Right cardiac atrium (tissue), 5 donors: ENCODE measurements around the gene MAN2A2. TPM values are rescaled to one million over a fixed set of nuclear protein-coding genes. Genes with fewer than 3 reads are reported as not detected.

Experiments used
- ATAC-seq, 2 donors: fragments of 200-7000 bp; cut with Tn5 transposase; one replicate each; pipeline versions ENCODE4 v1.8.0 to v1.9.1; 2020; ENCODE audit warnings: moderate library complexity in 2 of 2, mild to moderate bottlenecking in 1 of 2
- DNase-seq, 3 donors: peaks; one replicate each; pipeline ENCODE4 v3.0.0-alpha.2; 2020
- H3K27ac ChIP-seq: one replicate; pipeline ENCODE4 v1.5.1; 2013; ENCODE audit warnings: mild to moderate bottlenecking, low read length, control low read depth, moderate library complexity
- H3K27me3 ChIP-seq: one replicate; pipeline ENCODE4 v1.6.1; 2013; ENCODE audit not compliant: control insufficient read depth, insufficient read depth
- H3K4me1 ChIP-seq: one replicate; pipeline ENCODE4 v1.6.1; 2013; ENCODE audit warnings: low read length; ENCODE audit not compliant: control insufficient read depth, insufficient read depth
- H3K4me3 ChIP-seq: one replicate; pipeline ENCODE4 v1.5.1; 2013; ENCODE audit warnings: low read length, control low read depth
- H3K9me3 ChIP-seq: one replicate; pipeline ENCODE4 v1.6.1; 2013; ENCODE audit warnings: low read length; ENCODE audit not compliant: control insufficient read depth
- WGBS: extraction: QIAGEN DNeasy Blood & Tissue Kit; methylation state at CpG from one replicate; pipeline ENCODE4 v1.1.7; 2013; 5-methylcytosine and 5-hydroxymethylcytosine counted together
- intact Hi-C, 4 donors: fragments of 100-400 bp; cut with DNase I; formaldehyde crosslinking; loops; one replicate each; pipeline versions ENCODE4 v1.11.0 to v1.14.0; 2022 to 2023
- polyA plus RNA-seq: library from polyadenylated mRNA; stranded (reverse); fragments of 200-250 nt; gene quantifications from one replicate; pipeline ENCODE4 v1.2.3, GENCODE V29; 2013
- total RNA-seq, 4 donors: library from RNA; stranded (reverse); fragmentation: NEBNext Ultra II Directional; extraction: Animal tissue kit (Norgen Biotek cat#: 25700); gene quantifications; one replicate each; pipeline ENCODE4 v1.2.1, GENCODE V29; 2021
- donor health status: healthy with polysubstance abuse.
- donor health status: DM: no; HTN: yes; CAD: no.
- donor health status: DM: no; HTN: no; CAD: no.
- donor health status: DM: no; HTN: yes; CAD: no; lungs with severe emphysema.
- donor health status: DM: yes; HTN: yes; CAD: no.

Gene MAN2A2
- total and polyA plus RNA-seq, 5 donors = 41.6 to 118 (median 80.3) TPM

DNA sequence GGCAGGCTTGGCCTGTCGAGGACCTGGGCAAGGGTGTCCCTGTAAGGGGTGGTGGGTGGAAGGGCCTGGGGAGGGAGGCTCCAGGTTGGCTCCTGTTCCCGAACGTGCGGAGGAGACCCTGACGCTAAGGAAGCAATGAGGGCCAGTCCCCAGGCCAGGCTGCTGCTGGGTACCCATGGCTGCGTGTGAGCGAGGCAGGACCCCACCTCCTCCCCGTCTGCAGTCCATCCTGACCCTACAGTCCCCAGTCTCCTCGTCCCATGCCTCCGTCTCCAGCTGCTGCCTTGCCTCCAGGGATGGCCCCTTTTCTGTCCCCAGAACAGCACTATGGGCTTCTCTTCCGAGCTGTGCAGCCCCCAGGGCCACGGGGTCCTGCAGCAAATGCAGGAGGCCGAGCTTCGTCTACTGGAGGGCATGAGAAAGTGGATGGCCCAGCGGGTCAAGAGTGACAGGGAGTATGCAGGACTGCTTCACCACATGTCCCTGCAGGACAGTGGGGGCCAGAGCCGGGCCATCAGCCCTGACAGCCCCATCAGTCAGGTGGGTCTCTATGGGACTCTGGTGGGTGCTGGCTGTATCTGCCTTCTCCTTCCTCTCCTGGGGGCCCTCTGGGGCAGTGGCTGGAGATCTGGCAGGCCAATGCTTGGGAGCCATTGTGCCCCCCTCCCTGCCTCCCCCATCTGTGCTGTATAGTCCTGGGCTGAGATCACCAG, 18.2 kb upstream of the MAN2A2 start:
- DNase-seq (no peak), ATAC-seq (peak; percentile 3 to 4)
- 30% methylated on average over 16 of the region's 16 CpGs for WGBS
- Histone ChIP-seq H3K27ac (peak overlapping the region; percentile 92), H3K4me3 (peak overlapping the region; percentile 66), H3K4me1 (peaks cover 4% of the 10 kb centered on the region), H3K27me3 (no peaks in the 10 kb centered on the region), H3K9me3 (no peaks in the 10 kb centered on the region)
- intact Hi-C loops = loop anchor here in 3 of 4 donors (1.0 to 10.0 kb wide), 5 partner anchors 168 to 238 kb away; partner anchors contain the start of gene BLM (in 2 of the 3)

DNA sequence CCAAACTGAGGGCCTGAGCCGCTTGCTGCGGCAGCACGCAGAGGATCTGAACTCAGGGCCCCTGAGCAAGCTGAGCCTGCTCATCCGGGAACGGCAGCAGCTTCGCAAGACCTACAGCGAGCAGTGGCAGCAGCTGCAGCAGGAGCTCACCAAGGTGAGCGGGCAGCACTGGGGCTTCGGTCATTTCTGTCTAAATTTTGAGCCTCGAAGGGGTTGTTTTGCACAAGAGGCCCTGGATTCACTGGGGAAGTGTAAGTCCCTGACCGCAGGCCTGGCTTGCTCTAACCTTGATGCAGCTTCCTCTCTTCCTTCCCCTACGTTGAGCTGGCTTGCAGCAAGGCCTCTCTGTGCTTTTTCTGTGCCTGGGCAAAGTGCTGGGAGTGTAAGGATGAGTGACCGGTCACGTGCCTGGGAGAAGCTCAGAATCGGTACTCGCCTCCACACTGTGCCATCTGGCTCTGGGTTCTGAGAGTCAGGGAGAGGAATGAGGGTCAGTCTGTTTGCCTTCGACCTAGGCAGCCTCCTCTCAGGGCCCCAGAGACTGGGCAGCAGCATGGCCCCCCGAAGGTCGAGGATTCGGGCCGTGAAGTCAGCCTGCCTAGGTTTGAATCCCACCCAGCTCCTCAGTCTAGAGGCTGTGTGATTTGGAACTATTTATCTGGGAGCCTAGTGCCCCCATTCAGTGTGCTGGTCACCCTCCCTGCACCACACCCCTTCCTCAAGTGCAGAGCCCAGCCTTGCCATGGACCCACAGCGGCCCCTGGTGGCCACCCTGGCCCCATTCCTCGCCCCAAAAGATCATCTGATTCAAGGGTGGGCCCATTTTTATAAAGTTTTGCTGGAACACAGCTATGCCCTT, 17.4 kb upstream of the MAN2A2 start:
- H3K9me3 ChIP-seq = no peaks in the 10 kb centered on the region
- ATAC-seq = peak; percentile 62 to 66
- peak; percentile 82 to 94 (median 93) for DNase-seq
- H3K27me3 ChIP-seq = no peaks in the 10 kb centered on the region
- H3K27ac ChIP-seq = peak overlapping the region; percentile 92
- intact Hi-C loops = loop anchor here (1.0 to 10.0 kb wide), 5 partner anchors 168 to 238 kb away; partner anchors contain the start of gene BLM (in 2 of the 4)
- H3K4me3 ChIP-seq = peak overlapping the region; percentile 66
- WGBS = 44% methylated on average over 23 of the region's 23 CpGs
- peaks cover 4% of the 10 kb centered on the region for H3K4me1 ChIP-seq

DNA sequence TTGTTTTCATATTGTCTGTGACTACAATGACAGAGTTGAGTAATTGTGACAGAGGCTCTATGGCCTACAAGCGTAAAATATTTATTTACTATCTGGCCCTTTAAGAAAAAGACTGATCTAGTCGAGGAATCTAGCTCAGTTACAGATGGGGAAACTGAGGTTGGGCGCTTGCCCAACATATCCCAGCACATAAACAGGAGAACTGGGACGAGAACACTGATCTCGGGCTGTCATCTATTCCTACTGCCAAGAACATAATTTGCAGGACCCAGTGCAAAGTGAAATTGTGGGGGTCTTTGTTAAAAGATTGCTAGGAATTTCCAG, 16.8 kb upstream of the MAN2A2 start:
- ATAC-seq (no peak), DNase-seq (no peak)
- Histone ChIP-seq H3K4me3 (no peak overlapping the region), H3K27ac (no peak overlapping the region), H3K9me3 (no peaks in the 10 kb centered on the region), H3K27me3 (no peaks in the 10 kb centered on the region), H3K4me1 (peaks cover 4% of the 10 kb centered on the region)
- intact Hi-C loops = loop anchor here (1.0 to 10.0 kb wide), 4 partner anchors 169 to 239 kb away; partner anchors contain the start of gene BLM (in 2 of the 4)
- WGBS = 31% methylated on average over 5 of the region's 5 CpGs

DNA sequence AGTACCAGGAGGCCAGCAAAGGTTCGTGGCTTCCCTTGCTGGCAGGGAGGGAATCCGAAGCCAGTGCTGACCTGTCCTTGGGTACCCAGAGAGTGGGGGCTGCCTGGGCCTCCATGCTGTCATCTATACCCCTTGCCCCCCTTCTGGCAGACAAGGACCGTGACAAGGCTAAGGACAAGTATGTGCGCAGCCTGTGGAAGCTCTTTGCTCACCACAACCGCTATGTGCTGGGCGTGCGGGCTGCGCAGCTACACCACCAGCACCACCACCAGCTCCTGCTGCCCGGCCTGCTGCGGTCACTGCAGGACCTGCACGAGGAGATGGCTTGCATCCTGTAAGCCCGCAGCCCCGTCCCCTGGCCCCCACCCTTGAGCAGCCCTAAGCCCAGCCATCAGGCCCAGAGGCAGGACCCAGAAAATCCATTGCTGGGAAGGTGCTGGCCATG, 16.0 kb upstream of the MAN2A2 start:
- Histone ChIP-seq H3K9me3 (no peaks in the 10 kb centered on the region), H3K27me3 (no peaks in the 10 kb centered on the region), H3K4me3 (no peak overlapping the region), H3K27ac (no peak overlapping the region), H3K4me1 (peaks cover 4% of the 10 kb centered on the region)
- intact Hi-C loops = loop anchor here in 3 of 4 donors (5.0 to 10.0 kb wide), 3 partner anchors 170 to 240 kb away; partner anchors contain the start of gene BLM (in 2 of the 3)
- ATAC-seq (no peak), DNase-seq (peak in 2 of 3 donors; percentile 10 to 42)
- 92% methylated on average over 13 of the region's 13 CpGs for WGBS

DNA sequence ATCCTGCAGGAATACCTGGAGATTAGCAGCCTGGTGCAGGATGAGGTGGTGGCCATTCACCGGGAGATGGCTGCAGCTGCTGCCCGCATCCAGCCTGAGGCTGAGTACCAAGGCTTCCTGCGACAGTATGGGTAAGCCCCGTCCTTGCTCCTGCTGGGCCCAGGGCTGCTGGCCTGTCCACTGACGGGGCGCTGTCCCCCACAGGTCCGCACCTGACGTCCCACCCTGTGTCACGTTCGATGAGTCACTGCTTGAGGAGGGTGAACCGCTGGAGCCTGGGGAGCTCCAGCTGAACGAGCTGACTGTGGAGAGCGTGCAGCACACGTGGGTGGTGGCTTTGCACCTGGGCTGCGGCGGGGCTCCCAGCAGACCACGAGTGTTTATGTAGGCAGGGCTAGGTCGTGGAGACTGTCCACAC, 13.8 kb upstream of the MAN2A2 start:
- ATAC-seq = no peak
- Histone ChIP-seq H3K27ac (no peak overlapping the region), H3K4me3 (no peak overlapping the region), H3K9me3 (no peaks in the 10 kb centered on the region), H3K27me3 (no peaks in the 10 kb centered on the region), H3K4me1 (no peaks in the 10 kb centered on the region)
- peak in 1 of 3 donors; percentile 39 for DNase-seq
- WGBS = 92% methylated on average over 18 of the region's 18 CpGs
- intact Hi-C loops = loop anchor here in 3 of 4 donors (5.0 to 10.0 kb wide), 3 partner anchors 172 to 242 kb away; partner anchors contain the start of gene BLM (in 2 of the 3)

DNA sequence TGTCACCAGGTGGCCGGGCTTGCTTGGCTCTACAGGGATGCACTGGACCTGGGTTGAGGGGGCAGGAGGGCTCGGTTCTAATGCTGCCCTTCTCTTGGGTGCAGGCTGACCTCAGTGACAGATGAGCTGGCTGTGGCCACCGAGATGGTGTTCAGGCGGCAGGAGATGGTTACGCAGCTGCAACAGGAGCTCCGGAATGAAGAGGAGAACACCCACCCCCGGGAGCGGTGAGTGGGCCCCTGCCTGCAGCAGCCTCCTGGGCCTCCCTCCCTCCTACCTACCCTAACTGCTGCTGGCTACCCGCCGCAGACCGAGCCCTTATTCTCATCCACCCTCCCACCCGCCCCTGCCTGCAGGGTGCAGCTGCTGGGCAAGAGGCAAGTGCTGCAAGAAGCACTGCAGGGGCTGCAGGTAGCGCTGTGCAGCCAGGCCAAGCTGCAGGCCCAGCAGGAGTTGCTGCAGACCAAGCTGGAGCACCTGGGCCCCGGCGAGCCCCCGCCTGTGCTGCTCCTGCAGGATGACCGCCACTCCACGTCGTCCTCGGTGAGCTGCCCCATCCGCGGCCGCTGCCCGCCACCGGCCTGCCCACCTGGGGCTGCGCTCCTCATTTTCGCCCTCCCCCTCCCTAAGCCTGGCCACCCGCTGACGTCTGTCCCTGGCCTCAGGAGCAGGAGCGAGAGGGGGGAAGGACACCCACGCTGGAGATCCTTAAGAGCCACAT, 13.2 kb upstream of the MAN2A2 start:
- ATAC-seq = no peak
- 90% methylated on average over 31 of the region's 31 CpGs for WGBS
- no peaks in the 10 kb centered on the region for H3K9me3 ChIP-seq
- no peaks in the 10 kb centered on the region for H3K4me1 ChIP-seq
- intact Hi-C loops = loop anchor here in 3 of 4 donors (5.0 to 10.0 kb wide), 3 partner anchors 173 to 243 kb away; partner anchors contain the start of gene BLM (in 2 of the 3)
- DNase-seq = peak in 2 of 3 donors; percentile 46 to 57
- H3K27ac ChIP-seq = no peak overlapping the region
- H3K4me3 ChIP-seq = no peak overlapping the region
- no peaks in the 10 kb centered on the region for H3K27me3 ChIP-seq

DNA sequence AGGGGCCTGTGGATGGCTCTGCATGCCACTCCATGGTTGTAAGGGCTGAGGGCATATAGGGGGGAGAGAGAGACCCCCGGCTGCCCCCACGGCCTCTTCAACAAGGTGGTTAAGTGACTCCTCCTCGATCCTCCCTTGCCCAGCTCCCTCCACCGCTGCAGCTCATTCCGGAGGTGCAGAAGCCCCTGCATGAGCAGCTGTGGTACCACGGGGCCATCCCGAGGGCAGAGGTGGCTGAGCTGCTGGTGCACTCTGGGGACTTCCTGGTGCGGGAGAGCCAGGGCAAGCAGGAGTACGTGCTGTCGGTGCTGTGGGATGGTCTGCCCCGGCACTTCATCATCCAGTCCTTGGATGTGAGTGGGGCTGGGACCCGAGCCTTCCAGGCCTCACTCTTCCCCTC, 12.3 kb upstream of the MAN2A2 start:
- H3K27ac ChIP-seq = no peak overlapping the region
- no peaks in the 10 kb centered on the region for H3K27me3 ChIP-seq
- ATAC-seq = no peak
- WGBS = 88% methylated on average over 12 of the region's 12 CpGs
- H3K9me3 ChIP-seq = no peaks in the 10 kb centered on the region
- H3K4me3 ChIP-seq = no peak overlapping the region
- no peak for DNase-seq
- no peaks in the 10 kb centered on the region for H3K4me1 ChIP-seq
- intact Hi-C loops = no loop called here

DNA sequence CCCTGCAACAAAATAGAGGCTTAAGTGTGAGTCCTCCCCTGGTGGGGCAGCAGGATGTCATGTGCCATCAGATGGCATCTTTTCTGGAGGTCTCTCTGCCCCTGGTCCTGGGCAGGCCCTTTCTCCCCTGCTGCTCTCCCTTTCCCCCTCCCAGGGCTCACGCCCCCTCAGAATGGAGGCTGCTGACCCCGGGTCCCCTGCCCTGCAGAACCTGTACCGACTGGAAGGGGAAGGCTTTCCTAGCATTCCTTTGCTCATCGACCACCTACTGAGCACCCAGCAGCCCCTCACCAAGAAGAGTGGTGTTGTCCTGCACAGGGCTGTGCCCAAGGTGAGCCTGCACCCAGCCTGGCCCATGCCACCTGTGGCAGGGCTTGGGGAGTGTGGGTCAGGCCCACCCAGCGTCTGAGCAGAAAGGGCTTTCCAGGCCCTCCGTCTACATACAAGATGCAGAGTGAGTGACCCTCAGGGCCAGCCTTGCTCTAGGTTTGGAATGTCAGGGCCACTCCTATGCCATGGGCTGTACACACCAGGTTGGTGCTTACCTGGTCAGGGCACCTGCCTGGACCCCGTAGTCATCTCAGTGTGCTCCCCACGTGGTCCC, 11.7 kb upstream of the MAN2A2 start:
- intact Hi-C loops = no loop called here
- no peaks in the 10 kb centered on the region for H3K9me3 ChIP-seq
- H3K27me3 ChIP-seq = no peaks in the 10 kb centered on the region
- no peak overlapping the region for H3K27ac ChIP-seq
- H3K4me3 ChIP-seq = no peak overlapping the region
- no peaks in the 10 kb centered on the region for H3K4me1 ChIP-seq
- no peak for ATAC-seq
- DNase-seq = peak in 1 of 3 donors; percentile 26
- 89% methylated on average over 8 of the region's 8 CpGs for WGBS

DNA sequence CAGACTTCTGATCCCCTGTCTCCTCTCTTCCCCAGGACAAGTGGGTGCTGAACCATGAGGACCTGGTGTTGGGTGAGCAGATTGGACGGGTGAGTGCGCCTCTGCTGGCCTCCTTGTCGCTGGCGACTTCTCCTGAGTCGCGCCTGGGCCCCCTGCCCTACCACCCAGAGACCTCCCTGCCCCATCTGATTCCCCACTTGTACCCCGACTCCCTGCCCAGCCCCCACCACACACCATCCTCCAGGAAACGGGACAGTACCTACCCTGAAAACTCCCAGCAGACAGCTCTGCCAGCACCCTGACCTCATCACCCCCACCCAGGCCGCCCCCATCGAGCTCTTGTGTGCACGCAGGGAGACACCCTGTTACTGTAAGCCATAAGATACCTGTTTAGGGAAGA, 11.1 kb upstream of the MAN2A2 start:
- DNase-seq (peak in 2 of 3 donors; percentile 29 to 46), ATAC-seq (no peak)
- Histone ChIP-seq H3K4me3 (no peak overlapping the region), H3K9me3 (no peaks in the 10 kb centered on the region), H3K27ac (no peak overlapping the region), H3K4me1 (no peaks in the 10 kb centered on the region), H3K27me3 (no peaks in the 10 kb centered on the region)
- intact Hi-C loops = no loop called here
- 95% methylated on average over 11 of the region's 11 CpGs for WGBS

DNA sequence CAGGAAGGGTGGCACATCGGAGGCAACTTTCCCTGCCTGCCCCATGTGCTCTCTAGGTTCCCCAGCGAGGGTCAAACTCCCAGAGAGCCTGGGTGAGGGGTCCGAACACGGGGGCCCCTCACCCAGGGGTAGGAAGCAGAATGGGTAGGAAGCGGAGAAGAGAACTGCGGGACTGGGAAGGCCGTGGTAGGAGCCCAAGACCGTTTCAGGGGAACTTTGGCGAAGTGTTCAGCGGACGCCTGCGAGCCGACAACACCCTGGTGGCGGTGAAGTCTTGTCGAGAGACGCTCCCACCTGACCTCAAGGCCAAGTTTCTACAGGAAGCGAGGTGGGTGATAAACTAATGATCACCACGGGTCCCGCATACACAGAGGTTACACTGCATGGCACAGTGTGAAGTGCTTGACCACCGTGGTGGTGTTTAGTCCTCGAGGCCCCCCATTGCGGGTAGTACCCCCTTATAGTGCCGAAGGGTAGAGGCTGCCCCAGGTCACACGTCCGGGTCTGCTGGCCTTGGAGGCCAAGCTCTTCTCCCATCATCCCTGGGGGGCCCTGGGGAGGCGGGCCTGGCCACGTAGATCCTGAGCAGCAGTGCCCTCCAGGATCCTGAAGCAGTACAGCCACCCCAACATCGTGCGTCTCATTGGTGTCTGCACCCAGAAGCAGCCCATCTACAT, 10.5 kb upstream of the MAN2A2 start:
- no peak overlapping the region for H3K27ac ChIP-seq
- peak in 2 of 3 donors; percentile 31 to 33 for DNase-seq
- H3K4me1 ChIP-seq = no peaks in the 10 kb centered on the region
- H3K9me3 ChIP-seq = no peaks in the 10 kb centered on the region
- 93% methylated on average over 29 of the region's 29 CpGs for WGBS
- ATAC-seq = no peak
- no peak overlapping the region for H3K4me3 ChIP-seq
- H3K27me3 ChIP-seq = no peaks in the 10 kb centered on the region
- intact Hi-C loops = no loop called here
